Astrocyte (in vitro differentiated cells and primary cell): ENCODE measurements around the gene RRBP1. TPM values are rescaled to one million over a fixed set of nuclear protein-coding genes. Genes with fewer than 3 reads are reported as not detected.
"Not testable (repeated sequence)": the region's sequence is repeated elsewhere in the genome, so short reads cannot be mapped to it uniquely, and the experiment has no call there.

Source experiments
- DNase-seq: peaks from one replicate; pipeline ENCODE4 v3.0.0-alpha.2; 2010; ENCODE audit warnings: low read depth
- FAIRE-seq: peaks from 2 replicates; lab custom pipeline; 2011; peaks lifted over from hg19 to GRCh38; lab: Jason Lieb, UNC
- H2AFZ ChIP-seq: 2 replicates; pipeline ENCODE4 v1.6.0; 2012; ENCODE audit warnings: low read depth, low read length, inconsistent platforms
- H3K27ac ChIP-seq: 2 replicates; pipeline ENCODE4 v1.5.1; 2011; ENCODE audit warnings: low read depth, low read length, inconsistent platforms
- H3K27me3 ChIP-seq: 2 replicates; pipeline ENCODE4 v1.6.0; 2011; ENCODE audit warnings: low read length, inconsistent platforms; ENCODE audit not compliant: insufficient read depth
- H3K36me3 ChIP-seq: 2 replicates; pipeline ENCODE4 v1.5.1; 2011; ENCODE audit warnings: low read length, inconsistent platforms; ENCODE audit not compliant: insufficient read depth
- H3K4me1 ChIP-seq: 2 replicates; pipeline ENCODE4 v1.5.1; 2011; ENCODE audit warnings: low read length, inconsistent platforms; ENCODE audit not compliant: insufficient read depth
- H3K4me2 ChIP-seq: 2 replicates; pipeline ENCODE4 v1.6.0; 2012; ENCODE audit warnings: low read length, inconsistent platforms
- H3K4me3 ChIP-seq: 2 replicates; pipeline ENCODE4 v1.5.1; 2011; ENCODE audit warnings: low read depth, mild to moderate bottlenecking, low read length, inconsistent platforms; ENCODE audit not compliant: insufficient read depth
- H3K79me2 ChIP-seq: 2 replicates; pipeline ENCODE4 v1.6.0; 2012; ENCODE audit warnings: mild to moderate bottlenecking, low read length, inconsistent platforms; ENCODE audit not compliant: insufficient read depth
- H3K9ac ChIP-seq: 2 replicates; pipeline ENCODE4 v1.6.0; 2012; ENCODE audit warnings: mild to moderate bottlenecking, low read length, inconsistent platforms
- H3K9me3 ChIP-seq: 2 replicates; pipeline ENCODE4 v1.5.1; 2012; ENCODE audit warnings: low read depth, mild to moderate bottlenecking, low read length, inconsistent platforms; ENCODE audit not compliant: insufficient read depth
- H4K20me1 ChIP-seq: 2 replicates; pipeline ENCODE4 v1.6.0; 2012; ENCODE audit warnings: low read length, inconsistent platforms; ENCODE audit not compliant: insufficient read depth
- H3K27ac Mint-ChIP-seq: one replicate; pipeline ENCODE4 v1.8.0; 2021; ENCODE audit warnings: mild to moderate bottlenecking, mixed read lengths; ENCODE audit not compliant: unreplicated experiment
- H3K27me3 Mint-ChIP-seq: one replicate; pipeline ENCODE4 v1.8.0; 2021; ENCODE audit warnings: low read depth, mixed read lengths; ENCODE audit not compliant: unreplicated experiment
- H3K36me3 Mint-ChIP-seq: one replicate; pipeline ENCODE4 v1.8.0; 2021; ENCODE audit warnings: low read depth, mixed read lengths; ENCODE audit not compliant: unreplicated experiment
- H3K4me1 Mint-ChIP-seq: one replicate; pipeline ENCODE4 v1.8.0; 2021; ENCODE audit warnings: low read depth, mixed read lengths; ENCODE audit not compliant: unreplicated experiment
- H3K4me3 Mint-ChIP-seq: one replicate; pipeline ENCODE4 v1.8.0; 2021; ENCODE audit warnings: mild to moderate bottlenecking, moderate library complexity, mixed read lengths; ENCODE audit not compliant: unreplicated experiment
- H3K9me3 Mint-ChIP-seq: one replicate; pipeline ENCODE4 v1.8.0; 2021; ENCODE audit warnings: mild to moderate bottlenecking, mixed read lengths; ENCODE audit not compliant: unreplicated experiment
- EZH2 ChIP-seq: IDR thresholded peaks from 2 replicates; pipeline ENCODE4 v1.6.1; 2012; ENCODE audit warnings: mild to moderate bottlenecking, low read length, inconsistent platforms; ENCODE audit not compliant: insufficient read depth
- total RNA-seq: library from RNA; stranded (reverse); gene quantifications from 2 replicates; pipeline ENCODE4 v1.2.1, GENCODE V29; 2021
- TF ChIP-seq, protein P1 (sequence below): IDR thresholded peaks from 2 replicates; pipeline ENCODE4 v1.5.1; 2011; ENCODE audit warnings: low read depth, mild to moderate bottlenecking, inconsistent platforms, low read length, moderate library complexity; ENCODE audit not compliant: insufficient read depth

Gene RRBP1
- total RNA-seq, 1 donor from 2014 or later: 347 TPM

DNA sequence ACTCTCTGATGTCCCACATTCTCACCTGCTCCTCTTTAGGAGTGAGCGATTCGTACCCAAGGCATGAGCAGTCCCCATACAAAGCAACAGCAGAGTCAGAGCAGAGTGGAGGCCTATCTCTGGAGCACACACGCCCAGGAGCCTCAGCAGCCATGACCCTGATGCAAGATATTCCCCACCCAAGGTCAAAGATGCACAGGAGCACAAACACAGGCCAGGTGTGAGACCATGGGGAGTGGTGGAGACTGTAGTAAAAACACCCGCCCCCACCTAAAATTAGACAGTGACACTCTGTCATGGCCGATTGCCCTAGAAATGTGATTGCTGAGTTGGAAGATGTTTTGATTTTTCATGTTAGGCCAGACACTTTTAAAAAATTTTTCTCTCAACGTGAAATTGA is 21.4 kb downstream of the RRBP1 start:
- Histone ChIP-seq H3K4me3 (no peak overlapping the region), H3K36me3 (peaks cover 36% of the 10 kb centered on the region), H3K27ac (no peak overlapping the region), H3K79me2 (peaks cover 100% of the 10 kb centered on the region), H2AFZ (no peak overlapping the region), H3K4me2 (no peak overlapping the region), H3K4me1 (peaks cover 38% of the 10 kb centered on the region), H3K9ac (peak overlapping the region; percentile 13), H3K9me3 (no peaks in the 10 kb centered on the region), H4K20me1 (peaks cover 98% of the 10 kb centered on the region), H3K27me3 (no peaks in the 10 kb centered on the region)
- Mint-ChIP-seq H3K27ac (peak overlapping the region; percentile 5), H3K36me3 (peaks cover 36% of the 10 kb centered on the region), H3K4me1 (peaks cover 53% of the 10 kb centered on the region), H3K4me3 (no peak overlapping the region), H3K27me3 (no peaks in the 10 kb centered on the region), H3K9me3 (peaks cover 2% of the 10 kb centered on the region)
- DNase-seq: no peak
- no peak for TF ChIP-seq EZH2
- TF ChIP-seq, protein P1, sequence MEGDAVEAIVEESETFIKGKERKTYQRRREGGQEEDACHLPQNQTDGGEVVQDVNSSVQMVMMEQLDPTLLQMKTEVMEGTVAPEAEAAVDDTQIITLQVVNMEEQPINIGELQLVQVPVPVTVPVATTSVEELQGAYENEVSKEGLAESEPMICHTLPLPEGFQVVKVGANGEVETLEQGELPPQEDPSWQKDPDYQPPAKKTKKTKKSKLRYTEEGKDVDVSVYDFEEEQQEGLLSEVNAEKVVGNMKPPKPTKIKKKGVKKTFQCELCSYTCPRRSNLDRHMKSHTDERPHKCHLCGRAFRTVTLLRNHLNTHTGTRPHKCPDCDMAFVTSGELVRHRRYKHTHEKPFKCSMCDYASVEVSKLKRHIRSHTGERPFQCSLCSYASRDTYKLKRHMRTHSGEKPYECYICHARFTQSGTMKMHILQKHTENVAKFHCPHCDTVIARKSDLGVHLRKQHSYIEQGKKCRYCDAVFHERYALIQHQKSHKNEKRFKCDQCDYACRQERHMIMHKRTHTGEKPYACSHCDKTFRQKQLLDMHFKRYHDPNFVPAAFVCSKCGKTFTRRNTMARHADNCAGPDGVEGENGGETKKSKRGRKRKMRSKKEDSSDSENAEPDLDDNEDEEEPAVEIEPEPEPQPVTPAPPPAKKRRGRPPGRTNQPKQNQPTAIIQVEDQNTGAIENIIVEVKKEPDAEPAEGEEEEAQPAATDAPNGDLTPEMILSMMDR: no peak
- no peak for FAIRE-seq

DNA sequence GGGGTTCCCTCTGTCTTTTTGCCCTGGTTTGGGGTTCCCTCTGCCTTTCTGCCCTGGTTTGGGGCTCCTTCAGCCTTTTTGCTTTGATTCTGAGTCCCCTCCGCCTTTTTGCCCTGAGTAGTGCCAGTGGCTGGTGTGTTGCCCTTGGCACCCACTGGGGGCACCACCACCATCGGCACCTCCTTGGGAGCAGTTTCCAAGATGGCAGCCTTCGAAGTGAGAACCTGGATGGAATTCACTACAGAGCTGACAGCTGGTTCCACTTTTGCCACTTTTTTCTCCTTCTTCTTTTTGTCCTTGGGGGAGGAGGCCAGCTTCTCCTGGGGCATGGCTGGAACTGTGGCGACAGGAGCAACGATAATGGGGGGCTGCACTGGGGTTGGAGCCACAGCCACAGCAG is 22.2 kb downstream of the RRBP1 start:
- FAIRE-seq (no peak), DNase-seq (no peak)
- no peak overlapping the region for H3K27ac ChIP-seq
- Mint-ChIP-seq H3K27me3 (no peaks in the 10 kb centered on the region), H3K9me3 (peaks cover 2% of the 10 kb centered on the region), H3K4me3 (no peak overlapping the region), H3K4me1 (peaks cover 55% of the 10 kb centered on the region), H3K36me3 (peaks cover 43% of the 10 kb centered on the region), H3K27ac (no peak overlapping the region)
- peaks cover 36% of the 10 kb centered on the region for H3K4me1 ChIP-seq
- H4K20me1 ChIP-seq: peaks cover 97% of the 10 kb centered on the region
- H3K79me2 ChIP-seq: peaks cover 99% of the 10 kb centered on the region
- peaks cover 36% of the 10 kb centered on the region for H3K36me3 ChIP-seq
- H3K9me3 ChIP-seq: no peaks in the 10 kb centered on the region
- H3K9ac ChIP-seq: no peak overlapping the region
- no peak overlapping the region for H2AFZ ChIP-seq
- no peak for TF ChIP-seq EZH2
- TF ChIP-seq, protein P1: no peak
- no peak overlapping the region for H3K4me2 ChIP-seq
- no peaks in the 10 kb centered on the region for H3K27me3 ChIP-seq
- no peak overlapping the region for H3K4me3 ChIP-seq

DNA sequence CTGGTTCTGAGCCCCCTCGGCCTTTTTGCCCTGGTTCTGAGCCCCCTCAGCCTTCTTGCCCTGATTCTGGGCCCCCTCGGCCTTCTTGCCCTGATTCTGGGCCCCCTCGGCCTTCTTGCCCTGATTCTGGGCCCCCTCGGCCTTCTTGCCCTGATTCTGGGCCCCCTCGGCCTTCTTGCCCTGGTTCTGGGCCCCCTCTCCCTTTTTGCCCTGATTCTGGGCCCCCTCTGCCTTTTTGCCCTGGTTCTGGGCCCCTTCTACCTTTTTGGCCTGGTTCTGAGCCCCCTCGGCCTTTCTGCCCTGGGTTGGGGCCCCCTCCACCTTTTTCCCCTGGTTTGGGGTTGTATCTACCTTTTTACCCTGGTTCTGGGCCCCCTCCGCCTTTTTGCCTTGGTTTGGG is 22.7 kb downstream of the RRBP1 start:
- H3K36me3 ChIP-seq: peaks cover 34% of the 10 kb centered on the region
- not testable (repeated sequence) for H3K27ac Mint-ChIP-seq, H3K9ac ChIP-seq, H3K27me3 ChIP-seq, H3K9me3 Mint-ChIP-seq, H3K4me3 Mint-ChIP-seq, H3K27ac ChIP-seq, H3K4me2 ChIP-seq, H3K27me3 Mint-ChIP-seq, DNase-seq, H3K9me3 ChIP-seq, H3K4me3 ChIP-seq, FAIRE-seq, H2AFZ ChIP-seq
- Mint-ChIP-seq H3K4me1 (peaks cover 55% of the 10 kb centered on the region), H3K36me3 (peaks cover 44% of the 10 kb centered on the region)
- H3K79me2 ChIP-seq: peaks cover 99% of the 10 kb centered on the region
- H4K20me1 ChIP-seq: peaks cover 97% of the 10 kb centered on the region
- H3K4me1 ChIP-seq: peaks cover 31% of the 10 kb centered on the region
